HG02885 (cell line): ENCODE measurements around the gene EVA1B.

Experiments
- ATAC-seq: cut with Tn5 transposase; IDR thresholded peaks from one replicate; pipeline ENCODE4 v1.9.1; 2021; ENCODE audit warnings: mild to moderate bottlenecking; ENCODE audit not compliant: unreplicated experiment, poor library complexity

The EVA1B gene

GRCh38 chr1:36321119-36321951 is 2.1 kb downstream of the EVA1B start:
- ATAC-seq, result no peak

- no peak for ATAC-seq
These were observed 2.7 kb downstream of the EVA1B start for GRCh38 chr1:36320767-36321118.

- ATAC-seq, result no peak
These were observed 3.1 kb downstream of the EVA1B start for GRCh38 chr1:36320291-36320761.

- no peak for ATAC-seq
These were observed 14.0 kb downstream of the EVA1B start for GRCh38 chr1:36309397-36309796.

- no peak for ATAC-seq
These were observed 15.7 kb downstream of the EVA1B start for GRCh38 chr1:36307601-36308330.

GRCh38 chr1:36306902-36307456 is 16.5 kb downstream of the EVA1B start:
- peak; percentile 96 for ATAC-seq

- ATAC-seq, result peak; percentile 29
These were observed 17.1 kb downstream of the EVA1B start, which contains the start of gene SH3D21 for GRCh38 chr1:36306210-36306901. Gene SH3D21, plus strand, starts transcription at chr1:36306368. Its CDS starts 53 bp downstream, at chr1:36306421.

- no peak for ATAC-seq
These were observed 17.6 kb downstream of the EVA1B start for GRCh38 chr1:36305915-36306209.

- no peak for ATAC-seq
These were observed 18.2 kb downstream of the EVA1B start for GRCh38 chr1:36304970-36305914.

- ATAC-seq, result no peak
These were observed 18.9 kb downstream of the EVA1B start for GRCh38 chr1:36304521-36304920.

- no peak for ATAC-seq
These were observed 19.6 kb downstream of the EVA1B start for GRCh38 chr1:36303650-36304360.

GRCh38 chr1:36303244-36303643 is 20.2 kb downstream of the EVA1B start:
- ATAC-seq, result no peak

GRCh38 chr1:36301220-36301619 is 22.2 kb downstream of the EVA1B start:
- no peak for ATAC-seq

GRCh38 chr1:36300526-36300925 is 22.9 kb downstream of the EVA1B start:
- no peak for ATAC-seq

GRCh38 chr1:36298640-36299039 is 24.8 kb downstream of the EVA1B start:
- no peak for ATAC-seq

- ATAC-seq, result no peak
These were observed 26.4 kb downstream of the EVA1B start for GRCh38 chr1:36297062-36297461.

GRCh38 chr1:36295390-36295789 is 28.1 kb downstream of the EVA1B start:
- no peak for ATAC-seq

- no peak for ATAC-seq
These were observed 35.9 kb downstream of the EVA1B start for GRCh38 chr1:36287595-36287994.

- no peak for ATAC-seq
These were observed 36.6 kb downstream of the EVA1B start for GRCh38 chr1:36286802-36287201.
